GM18505 (cell line): ENCODE results near the gene TECR.
A peak's percentile ranks its signal among the peaks of the same experiment; 100 is the strongest.
"Not testable (repeated sequence)": the region's sequence is repeated elsewhere in the genome, so short reads cannot be mapped to it uniquely, and the experiment has no call there.

ENCODE experiments used
- ATAC-seq: cut with Tn5 transposase; IDR thresholded peaks from one replicate; pipeline ENCODE4 v1.9.1; 2021; ENCODE audit not compliant: unreplicated experiment
- POLR2A ChIP-seq: IDR thresholded peaks from 4 replicates; pipeline ENCODE4 v1.6.1; 2011; ENCODE audit warnings: borderline replicate concordance; ENCODE audit not compliant: insufficient read depth, insufficient read length; ENCODE audit errors: extremely low read depth

Gene TECR

GRCh38 chr19:14565765-14566711 lies 36.6 kb downstream of the TECR start:
- TF ChIP-seq POLR2A: no peak
- ATAC-seq: no peak

- ATAC-seq: no peak
- no peak for TF ChIP-seq POLR2A
Observed at GRCh38 chr19:14566712-14567077, 37.3 kb downstream of the TECR start.

- TF ChIP-seq POLR2A: no peak
Observed at GRCh38 chr19:14567079-14567478, 37.7 kb downstream of the TECR start.

GRCh38 chr19:14570864-14571527 lies 41.6 kb downstream of the TECR start:
- no peak for TF ChIP-seq POLR2A
- ATAC-seq: no peak

More at GRCh38 chr19:14567079-14567478, 37.7 kb downstream of the TECR start:
- ATAC-seq: no peak

- peak; percentile 86 for ATAC-seq
- peak; percentile 89 for TF ChIP-seq POLR2A
Observed at GRCh38 chr19:14571695-14572490, 42.5 kb downstream of the TECR start, which contains the start of gene NDUFB7. Gene NDUFB7 (minus strand): TSS chr19:14572066. CDS start chr19:14572000, 66 bp downstream.

GRCh38 chr19:14575428-14575980 lies 46.1 kb downstream of the TECR start:
- no peak for TF ChIP-seq POLR2A
- no peak for ATAC-seq

GRCh38 chr19:14576363-14576762 lies 47.0 kb downstream of the TECR start:
- no peak for ATAC-seq
- no peak for TF ChIP-seq POLR2A

GRCh38 chr19:14577264-14577663 lies 47.9 kb downstream of the TECR start:
- no peak for ATAC-seq
- TF ChIP-seq POLR2A: no peak

GRCh38 chr19:14577885-14578427 lies 48.6 kb downstream of the TECR start:
- ATAC-seq: no peak
- no peak for TF ChIP-seq POLR2A

GRCh38 chr19:14580623-14581237 lies 51.3 kb downstream of the TECR start:
- ATAC-seq: no peak
- TF ChIP-seq POLR2A: no peak

- ATAC-seq: no peak
- peak; percentile 99 for TF ChIP-seq POLR2A
Observed at GRCh38 chr19:14582894-14583340, 53.5 kb downstream of the TECR start, which contains the start of gene CLEC17A. Gene CLEC17A (plus strand): TSS chr19:14583084. CDS start chr19:14583161, 77 bp downstream.

GRCh38 chr19:14584372-14584771 lies 55.0 kb downstream of the TECR start:
- not testable (repeated sequence) for ATAC-seq

- ATAC-seq: peak; percentile 74
Observed at GRCh38 chr19:14585187-14585586, 55.8 kb downstream of the TECR start.

- not testable (repeated sequence) for ATAC-seq
Observed at GRCh38 chr19:14589433-14589832, 60.0 kb downstream of the TECR start.
